ENCODE measurements around the gene CLASP2. TPM values are rescaled to one million over a fixed set of nuclear protein-coding genes. Genes with fewer than 3 reads are reported as not detected.

CLASP2 gene
- total RNA-seq, 3 donors from 2014 or later (not counting 1 experiment from before 2014, with no cell fraction given) = 93.8 to 109 (median 99.3) TPM

DNA sequence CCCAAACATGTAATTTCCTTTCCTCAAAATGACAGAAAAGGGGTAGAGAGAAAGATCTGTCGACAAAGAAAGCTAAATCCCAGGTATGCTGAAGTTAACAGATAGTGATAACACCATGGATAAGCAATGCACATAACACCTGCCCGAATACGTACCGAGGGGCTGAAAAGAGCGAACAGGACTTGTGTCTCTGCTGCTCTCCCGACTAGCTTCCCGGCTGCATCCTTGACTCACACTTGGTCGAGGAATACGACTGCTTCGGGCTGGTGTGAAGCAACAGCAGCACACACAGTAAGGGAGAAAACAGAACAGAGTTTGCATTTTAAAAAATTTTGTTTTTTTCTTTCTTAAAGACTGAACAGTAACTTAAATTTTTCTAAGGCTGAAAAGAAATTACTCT, 136.4 kb downstream of the CLASP2 start:
- Histone ChIP-seq H3K36me3 (ENCODE audit: control insufficient read depth, insufficient read depth, low read length) (peaks cover 26% of the 10 kb centered on the region), H3K27me3 (ENCODE audit: control insufficient read depth, insufficient read depth, low read length) (no peaks in the 10 kb centered on the region), H3K4me3 (ENCODE audit: low read length) (no peak overlapping the region), H3K4me1 (ENCODE audit: control insufficient read depth, insufficient read depth, low read length) (no peaks in the 10 kb centered on the region), H3K9me3 (ENCODE audit: control insufficient read depth, insufficient read depth, low read length) (no peaks in the 10 kb centered on the region), H3K27ac (ENCODE audit: low read length) (no peak overlapping the region)
- TF ChIP-seq, protein P1, sequence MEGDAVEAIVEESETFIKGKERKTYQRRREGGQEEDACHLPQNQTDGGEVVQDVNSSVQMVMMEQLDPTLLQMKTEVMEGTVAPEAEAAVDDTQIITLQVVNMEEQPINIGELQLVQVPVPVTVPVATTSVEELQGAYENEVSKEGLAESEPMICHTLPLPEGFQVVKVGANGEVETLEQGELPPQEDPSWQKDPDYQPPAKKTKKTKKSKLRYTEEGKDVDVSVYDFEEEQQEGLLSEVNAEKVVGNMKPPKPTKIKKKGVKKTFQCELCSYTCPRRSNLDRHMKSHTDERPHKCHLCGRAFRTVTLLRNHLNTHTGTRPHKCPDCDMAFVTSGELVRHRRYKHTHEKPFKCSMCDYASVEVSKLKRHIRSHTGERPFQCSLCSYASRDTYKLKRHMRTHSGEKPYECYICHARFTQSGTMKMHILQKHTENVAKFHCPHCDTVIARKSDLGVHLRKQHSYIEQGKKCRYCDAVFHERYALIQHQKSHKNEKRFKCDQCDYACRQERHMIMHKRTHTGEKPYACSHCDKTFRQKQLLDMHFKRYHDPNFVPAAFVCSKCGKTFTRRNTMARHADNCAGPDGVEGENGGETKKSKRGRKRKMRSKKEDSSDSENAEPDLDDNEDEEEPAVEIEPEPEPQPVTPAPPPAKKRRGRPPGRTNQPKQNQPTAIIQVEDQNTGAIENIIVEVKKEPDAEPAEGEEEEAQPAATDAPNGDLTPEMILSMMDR (IDR thresholded peaks at IDR 0.05) = no peak
- Mint-ChIP-seq H3K27me3 (ENCODE audit: low read depth in 2 of 2) (no peaks in the 10 kb centered on the region), H3K36me3 (peaks cover 6% of the 10 kb centered on the region), H3K9me3 (no peaks in the 10 kb centered on the region), H3K4me1 (no peaks in the 10 kb centered on the region), H3K4me3 (no peak overlapping the region), H3K27ac (no peak overlapping the region)
- 97% methylated on average over 10 of the region's 10 CpGs for WGBS (ENCODE audit: insufficient coverage)
- no peak for ATAC-seq
- DNase-seq = no peak
- intact Hi-C loops (cut with micrococcal nuclease) = no loop called here

GRCh38 chr3:33579840-33580239, 138.2 kb downstream of the CLASP2 start:
- no peak for ATAC-seq
- intact Hi-C loops (cut with micrococcal nuclease) = no loop called here

DNA sequence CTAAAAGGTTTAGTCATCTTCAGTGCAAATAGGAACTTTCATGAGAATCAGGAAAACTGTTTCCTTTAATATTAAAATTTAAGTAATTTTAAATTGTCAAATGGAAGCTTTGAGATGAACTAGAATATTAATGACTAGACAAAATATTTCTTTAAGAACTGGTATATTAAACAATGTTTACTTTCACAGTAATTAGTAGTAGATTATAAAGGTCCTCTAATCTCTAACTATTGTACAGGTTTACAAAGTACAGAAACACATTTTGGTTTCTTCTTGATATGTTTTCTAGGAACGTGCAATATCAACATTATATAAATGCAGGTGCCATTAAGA, 138.9 kb downstream of the CLASP2 start:
- Histone ChIP-seq H3K27ac (ENCODE audit: low read length) (no peak overlapping the region), H3K27me3 (ENCODE audit: control insufficient read depth, insufficient read depth, low read length) (no peaks in the 10 kb centered on the region), H3K4me1 (ENCODE audit: control insufficient read depth, insufficient read depth, low read length) (no peaks in the 10 kb centered on the region), H3K4me3 (ENCODE audit: low read length) (no peak overlapping the region), H3K9me3 (ENCODE audit: control insufficient read depth, insufficient read depth, low read length) (no peaks in the 10 kb centered on the region), H3K36me3 (ENCODE audit: control insufficient read depth, insufficient read depth, low read length) (peaks cover 32% of the 10 kb centered on the region)
- Mint-ChIP-seq H3K4me3 (no peak overlapping the region), H3K4me1 (no peaks in the 10 kb centered on the region), H3K27ac (no peak overlapping the region), H3K36me3 (peaks cover 6% of the 10 kb centered on the region), H3K27me3 (ENCODE audit: low read depth in 2 of 2) (no peaks in the 10 kb centered on the region), H3K9me3 (no peaks in the 10 kb centered on the region)
- no peak for DNase-seq
- no peak for ATAC-seq
- intact Hi-C loops (cut with micrococcal nuclease) = no loop called here
- TF ChIP-seq, protein P1 (IDR thresholded peaks at IDR 0.05) = no peak
- WGBS (ENCODE audit: insufficient coverage) = 100% methylated on average over 1 of the region's 1 CpG

More at GRCh38 chr3:33579840-33580239, 138.2 kb downstream of the CLASP2 start:
- Mint-ChIP-seq H3K27ac (no peak overlapping the region), H3K4me3 (no peak overlapping the region), H3K36me3 (peaks cover 6% of the 10 kb centered on the region), H3K4me1 (no peaks in the 10 kb centered on the region), H3K27me3 (ENCODE audit: low read depth in 2 of 2) (no peaks in the 10 kb centered on the region), H3K9me3 (no peaks in the 10 kb centered on the region)
- H3K27me3 ChIP-seq (ENCODE audit: control insufficient read depth, insufficient read depth, low read length) = no peaks in the 10 kb centered on the region
- WGBS (ENCODE audit: insufficient coverage) = no CpG with 5 or more reads among the region's 2 CpGs
- no peak overlapping the region for H3K27ac ChIP-seq (ENCODE audit: low read length)
- H3K4me3 ChIP-seq (ENCODE audit: low read length) = no peak overlapping the region
- H3K4me1 ChIP-seq (ENCODE audit: control insufficient read depth, insufficient read depth, low read length) = no peaks in the 10 kb centered on the region
- H3K9me3 ChIP-seq (ENCODE audit: control insufficient read depth, insufficient read depth, low read length) = no peaks in the 10 kb centered on the region
- DNase-seq = no peak
- H3K36me3 ChIP-seq (ENCODE audit: control insufficient read depth, insufficient read depth, low read length) = peaks cover 30% of the 10 kb centered on the region
- TF ChIP-seq, protein P1 (IDR thresholded peaks at IDR 0.05) = no peak
